Kidney (tissue), 14 donors: Measurements from ENCODE around the gene CYB5R3. TPM values are rescaled to one million over a fixed set of nuclear protein-coding genes. Genes with fewer than 3 reads are reported as not detected.
"Not testable (repeated sequence)": the region's sequence is repeated elsewhere in the genome, so short reads cannot be mapped to it uniquely, and the experiment has no call there.

Experiments
- DNase-seq, 5 donors: peaks; one replicate each; pipeline ENCODE4 v3.0.0-alpha.2; 2013 to 2020
- FAIRE-seq: peaks from 2 replicates; lab custom pipeline; 2012; peaks lifted over from hg19 to GRCh38; lab: Jason Lieb, UNC
- H3K27ac ChIP-seq, 2 donors: one replicate each; pipeline ENCODE4 v1.7.0; 2013; ENCODE audit warnings: low read depth in 2 of 2, low read length in 2 of 2, inconsistent platforms in 1 of 2
- H3K27me3 ChIP-seq: one replicate; pipeline ENCODE4 v1.7.1; 2013; ENCODE audit warnings: low read length, inconsistent platforms; ENCODE audit not compliant: control insufficient read depth, insufficient read depth
- H3K36me3 ChIP-seq, 3 donors: one replicate each; pipeline versions ENCODE4 v1.7.0 to v1.7.1; 2013; ENCODE audit warnings: low read length in 3 of 3, control low read depth in 1 of 3, inconsistent platforms in 1 of 3; ENCODE audit not compliant: insufficient read depth in 3 of 3, control insufficient read depth in 2 of 3
- H3K4me1 ChIP-seq, 3 donors: one replicate each; pipeline versions ENCODE4 v1.7.0 to v1.7.1; 2013; ENCODE audit warnings: low read length in 3 of 3, inconsistent platforms in 1 of 3, low read depth in 1 of 3; ENCODE audit not compliant: control insufficient read depth in 2 of 3, insufficient read depth in 2 of 3
- H3K4me3 ChIP-seq, 3 donors: one replicate each; pipeline versions ENCODE4 v1.7.0 to v1.8.1; 2013; ENCODE audit warnings: low read length in 3 of 3, control low read depth in 1 of 3, inconsistent platforms in 1 of 3
- H3K9ac ChIP-seq, 3 donors: one replicate each; pipeline versions ENCODE4 v1.7.0 to v1.7.1; 2013; ENCODE audit warnings: low read length in 3 of 3, control low read depth in 1 of 3, inconsistent platforms in 1 of 3
- H3K9me3 ChIP-seq, 3 donors: one replicate each; pipeline versions ENCODE4 v1.7.0 to v1.7.1; 2013; ENCODE audit warnings: low read length in 3 of 3, control low read depth in 1 of 3, inconsistent platforms in 1 of 3; ENCODE audit not compliant: control insufficient read depth in 2 of 3, insufficient read depth in 1 of 3
- CTCF ChIP-seq: IDR thresholded peaks from 3 replicates; pipeline ENCODE4 v1.5.1; 2012; ENCODE audit warnings: mild to moderate bottlenecking, moderate library complexity, borderline replicate concordance; ENCODE audit not compliant: insufficient read depth; ENCODE audit errors: extremely low read depth
- intact Hi-C: fragments of 100-400 bp; cut with DNase I; formaldehyde crosslinking; loops from one replicate; pipeline ENCODE4 v1.11.1; 2022
- polyA plus RNA-seq: library from polyadenylated mRNA; stranded (reverse); fragments of 350-450 nt; fragmentation: Illumina TruSeq; extraction: RNeasy Lipid Tissue Mini Kit (QIAGEN cat#74804); gene quantifications from one replicate; pipeline ENCODE4 v1.2.3, GENCODE V29; 2014; ENCODE audit warnings: low read depth, low replicate concordance; ENCODE audit not compliant: insufficient read depth
- total RNA-seq: library from RNA; stranded (reverse); fragmentation: NEBNext Ultra II Directional; extraction: Animal tissue kit (Norgen Biotek cat#: 25700); gene quantifications from one replicate; pipeline ENCODE4 v1.2.1, GENCODE V29; 2021
- donor health status: control.
- donor health status: control.
- donor health status: control.
- donor health status: control.
- donor health status: control.
- donor health status: DM: yes; HTN: yes; CAD: no.
- donor health status: Normal renal cell carcinoma (clear cell type).

CYB5R3 gene
- total and polyA plus RNA-seq, 2 donors from 2014 or later = 287 to 426 TPM

GRCh38 chr22:42619261-42620063 is 29.7 kb downstream of the CYB5R3 start:
- DNase-seq (no peak), FAIRE-seq (no peak)
- TF ChIP-seq CTCF = no peak
- H3K4me1 ChIP-seq = peaks cover 0 to 14% (median 5%) of the 10 kb centered on the region in 3 donors
- no peak overlapping the region for H3K4me3 ChIP-seq
- no peaks in the 10 kb centered on the region for H3K27me3 ChIP-seq
- H3K9ac ChIP-seq = no peak overlapping the region
- peaks cover 0 to 12% (median 0%) of the 10 kb centered on the region in 3 donors for H3K36me3 ChIP-seq
- H3K9me3 ChIP-seq = no peaks in the 10 kb centered on the region
- no peak overlapping the region for H3K27ac ChIP-seq
- intact Hi-C loops = no loop called here

DNA sequence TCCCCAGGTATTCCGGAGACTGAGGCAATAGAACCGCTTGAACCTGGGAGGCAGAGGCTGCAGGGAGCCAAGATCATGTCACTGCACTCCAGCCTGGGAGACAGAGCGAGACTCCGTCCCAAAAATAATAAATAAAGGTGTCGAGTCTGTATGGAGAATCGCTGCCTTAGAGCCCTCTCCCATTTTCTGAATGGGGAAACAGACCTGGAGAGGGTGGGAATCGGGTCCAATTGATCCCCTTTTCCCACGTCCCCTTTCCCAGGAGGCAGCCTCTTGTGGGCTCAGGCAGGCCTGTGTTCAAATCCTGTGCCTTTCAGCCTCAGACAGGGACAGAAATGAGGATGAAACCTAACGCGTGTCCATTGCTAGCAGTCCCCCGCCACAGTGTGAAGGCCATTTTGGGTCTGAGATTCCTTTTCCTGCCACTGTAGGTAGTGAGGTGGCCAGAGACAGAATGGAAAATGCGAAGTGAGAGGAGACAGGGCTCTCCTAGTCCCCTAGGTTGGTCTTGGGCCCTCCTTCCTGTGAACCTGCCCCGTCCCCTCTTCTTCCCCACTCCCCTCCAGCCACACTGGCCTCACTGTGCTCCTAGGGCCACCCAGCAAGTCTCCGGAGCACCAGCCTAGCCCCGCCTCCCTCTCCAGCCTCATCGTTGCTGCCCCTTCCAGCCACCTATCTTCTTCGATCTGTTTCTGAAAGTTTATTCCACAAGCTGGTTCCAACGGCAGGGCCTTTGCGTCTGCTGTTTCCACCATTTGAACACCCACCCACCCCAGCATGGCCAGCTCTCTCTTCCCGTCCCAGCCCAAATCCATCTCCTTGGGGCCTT is 31.8 kb downstream of the CYB5R3 start:
- H3K4me1 ChIP-seq = peaks cover 0 to 20% (median 18%) of the 10 kb centered on the region in 3 donors
- FAIRE-seq (no peak), DNase-seq (no peak)
- no peak overlapping the region for H3K4me3 ChIP-seq
- no peaks in the 10 kb centered on the region for H3K27me3 ChIP-seq
- intact Hi-C loops = no loop called here
- no peak overlapping the region for H3K27ac ChIP-seq
- no peak for TF ChIP-seq CTCF
- H3K9me3 ChIP-seq = no peaks in the 10 kb centered on the region
- H3K9ac ChIP-seq = no peak overlapping the region
- peaks cover 0 to 3% (median 0%) of the 10 kb centered on the region in 3 donors for H3K36me3 ChIP-seq

GRCh38 chr22:42615860-42616175 is 33.4 kb downstream of the CYB5R3 start:
- H3K9me3 ChIP-seq, H3K36me3 ChIP-seq, H3K27me3 ChIP-seq, intact Hi-C loops, FAIRE-seq: not testable (repeated sequence)
- H3K27ac ChIP-seq = peak overlapping the region; percentile 97 to 98
- H3K4me3 ChIP-seq = peak overlapping the region in 2 of 3 donors; percentile 60 to 69
- DNase-seq = peak in 1 of 5 donors; percentile 64
- H3K4me1 ChIP-seq = peaks cover 3 to 23% (median 19%) of the 10 kb centered on the region in 3 donors
- peak overlapping the region in 2 of 3 donors; percentile 68 to 83 for H3K9ac ChIP-seq
